HUES64 (cell line): ENCODE measurements around the gene SNX4.
"Not testable (repeated sequence)": the region's sequence is repeated elsewhere in the genome, so short reads cannot be mapped to it uniquely, and the experiment has no call there.

ENCODE experiments used
- H3K27ac ChIP-seq: 2 replicates; pipeline ENCODE4 v1.7.0; 2013; ENCODE audit warnings: low read depth, low read length, inconsistent platforms
- H3K27me3 ChIP-seq: 2 replicates; pipeline ENCODE4 v1.6.1; 2013; ENCODE audit warnings: mild to moderate bottlenecking, low read length; ENCODE audit not compliant: insufficient read depth
- H3K36me3 ChIP-seq: 2 replicates; pipeline ENCODE4 v1.6.1; 2013; ENCODE audit warnings: mild to moderate bottlenecking, low read length; ENCODE audit not compliant: insufficient read depth
- H3K4me1 ChIP-seq: 2 replicates; pipeline ENCODE4 v1.6.1; 2013; ENCODE audit warnings: mild to moderate bottlenecking, low read length, moderate library complexity; ENCODE audit not compliant: insufficient read depth
- H3K4me3 ChIP-seq: 2 replicates; pipeline ENCODE4 v1.5.1; 2013; ENCODE audit warnings: mild to moderate bottlenecking, low read length, moderate library complexity
- H3K9ac ChIP-seq: 2 replicates; pipeline ENCODE4 v1.6.1; 2013; ENCODE audit warnings: mild to moderate bottlenecking, low read depth, low read length
- H3K9me3 ChIP-seq: 2 replicates; pipeline ENCODE4 v1.6.1; 2013; ENCODE audit warnings: low read depth, low read length; ENCODE audit not compliant: insufficient read depth
- WGBS: fragments of 150-250, 120-280 bp; methylation state at CpG from one replicate; pipeline ENCODE4 v1.1.7; 2013; ENCODE audit warnings: missing lambda C conversion rate; 5-methylcytosine and 5-hydroxymethylcytosine counted together

Gene SNX4

DNA sequence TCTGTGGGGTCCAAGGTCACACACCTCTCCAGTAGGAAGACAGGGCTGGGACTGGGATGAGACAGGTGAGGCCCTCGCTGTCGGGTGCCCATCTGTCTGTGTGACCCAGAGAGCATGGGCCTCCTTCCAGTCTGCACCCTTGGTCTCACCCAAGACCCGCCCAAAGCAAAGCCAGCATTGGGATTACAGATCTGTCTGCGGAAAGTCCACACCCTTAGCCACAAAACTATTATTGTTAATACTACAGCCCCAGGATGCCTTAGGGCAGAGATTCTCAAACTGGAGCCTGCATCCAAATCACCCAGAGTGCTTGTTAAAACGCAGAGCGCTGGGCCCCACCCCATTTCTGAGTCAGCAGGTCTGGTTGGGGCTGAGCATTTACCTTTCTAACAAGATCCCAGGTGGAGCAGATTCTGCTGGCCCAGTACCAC lies 86.4 kb downstream of the SNX4 start:
- 91% methylated on average over 6 of the region's 6 CpGs for WGBS
- no peaks in the 10 kb centered on the region for H3K27me3 ChIP-seq
- H3K4me1 ChIP-seq = peaks cover 4% of the 10 kb centered on the region; the same call in 1 of the 2 replicates
- H3K9me3 ChIP-seq = no peaks in the 10 kb centered on the region
- no peak overlapping the region for H3K27ac ChIP-seq
- H3K9ac ChIP-seq = no peak overlapping the region
- H3K36me3 ChIP-seq = no peaks in the 10 kb centered on the region
- H3K4me3 ChIP-seq = no peak overlapping the region

DNA sequence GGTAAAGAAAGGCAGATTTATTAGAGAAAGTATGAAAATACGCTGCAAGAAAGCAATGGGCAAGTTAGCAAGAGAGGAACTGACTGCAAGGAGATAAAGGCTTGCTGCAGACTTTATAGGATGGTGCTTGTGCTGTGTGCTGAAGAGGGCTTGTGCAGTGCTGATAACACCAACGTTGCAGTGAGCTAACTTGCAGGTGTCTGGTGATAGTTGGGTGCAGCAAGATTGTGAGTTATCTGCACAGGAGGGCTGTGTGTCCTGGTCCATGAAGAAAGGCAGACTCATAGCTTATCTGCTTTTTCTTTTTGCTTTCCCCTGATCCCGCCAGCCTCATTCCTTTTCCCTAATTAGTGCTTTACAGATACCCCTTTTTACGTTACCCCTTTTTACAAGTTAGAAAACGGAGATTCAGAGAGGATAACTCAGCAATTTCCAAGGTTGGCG lies 86.9 kb downstream of the SNX4 start:
- H3K4me3 ChIP-seq = no peak overlapping the region
- peaks cover 4% of the 10 kb centered on the region; the same call in 1 of the 2 replicates for H3K4me1 ChIP-seq
- no peaks in the 10 kb centered on the region for H3K9me3 ChIP-seq
- H3K36me3 ChIP-seq = no peaks in the 10 kb centered on the region
- H3K27me3 ChIP-seq = no peaks in the 10 kb centered on the region
- 92% methylated on average over 6 of the region's 6 CpGs for WGBS
- H3K27ac ChIP-seq = no peak overlapping the region
- no peak overlapping the region for H3K9ac ChIP-seq

DNA sequence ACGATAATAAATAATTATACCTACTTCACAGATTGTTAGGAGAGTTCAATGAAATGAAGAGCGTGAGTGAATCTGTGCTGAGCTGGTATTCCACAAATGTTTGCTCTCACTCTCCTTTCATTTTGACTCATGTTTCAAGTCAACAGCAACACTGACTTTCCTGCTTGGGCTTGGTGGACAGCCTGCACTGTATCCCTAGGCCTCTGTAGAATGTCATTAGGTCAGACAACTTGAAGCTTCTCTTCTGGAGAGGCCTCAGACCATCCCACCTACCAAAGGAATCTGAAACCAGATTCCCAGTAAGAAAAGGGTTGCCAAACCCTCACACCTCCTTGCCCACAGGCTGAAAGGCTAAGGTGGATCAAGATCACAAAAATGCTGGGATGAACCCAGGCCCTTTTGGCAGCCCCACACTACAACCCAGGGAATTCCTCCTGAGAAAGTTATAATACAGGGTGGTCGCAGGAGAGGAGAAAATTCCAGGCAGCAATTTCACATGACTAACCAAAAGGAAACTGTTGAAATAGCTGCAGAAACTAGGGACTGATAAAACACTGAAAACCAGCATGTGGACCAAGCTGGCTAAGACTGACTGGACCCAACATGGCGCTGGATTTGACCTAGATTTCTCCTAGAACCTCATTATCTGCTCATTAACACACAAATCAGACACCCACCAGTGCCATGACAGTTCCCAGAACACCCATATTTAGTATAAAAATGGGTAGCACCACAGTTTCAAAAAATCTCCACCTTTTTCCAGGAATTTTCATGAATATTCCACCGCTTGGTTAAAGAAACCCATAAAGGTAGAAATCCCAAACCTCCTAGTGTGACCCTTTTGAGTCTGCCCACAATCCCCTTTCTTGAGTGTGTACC lies 87.9 kb downstream of the SNX4 start:
- H3K4me1 ChIP-seq = peaks cover 4% of the 10 kb centered on the region; the same call in 1 of the 2 replicates
- no peak overlapping the region for H3K27ac ChIP-seq
- no peaks in the 10 kb centered on the region for H3K9me3 ChIP-seq
- no peak overlapping the region for H3K4me3 ChIP-seq
- 96% methylated on average over 4 of the region's 5 CpGs for WGBS
- no peaks in the 10 kb centered on the region for H3K36me3 ChIP-seq
- H3K27me3 ChIP-seq = no peaks in the 10 kb centered on the region
- H3K9ac ChIP-seq = no peak overlapping the region

DNA sequence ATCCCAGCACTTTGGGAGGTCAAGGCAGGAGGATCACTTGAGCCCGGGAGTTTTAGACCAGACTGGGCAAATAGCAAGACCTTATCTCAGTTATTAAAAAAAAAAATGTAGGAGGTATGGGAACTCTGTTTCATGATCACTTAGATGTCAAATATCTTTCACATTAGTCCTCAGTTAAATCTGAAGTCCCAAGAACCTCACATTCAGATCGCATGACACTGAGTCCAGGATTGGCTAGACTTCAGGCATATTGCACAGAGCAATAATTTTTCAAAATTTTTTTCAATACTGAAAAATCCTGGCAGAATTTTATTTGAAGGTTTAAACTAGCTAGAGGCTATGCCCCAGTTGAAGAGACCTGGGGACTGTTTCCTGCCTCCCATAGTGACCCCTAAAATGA lies 88.6 kb downstream of the SNX4 start:
- H3K4me1 ChIP-seq = peaks cover 4% of the 10 kb centered on the region; the same call in 1 of the 2 replicates
- 91% methylated on average over 2 of the region's 2 CpGs for WGBS
- H3K4me3 ChIP-seq = no peak overlapping the region
- no peak overlapping the region for H3K27ac ChIP-seq
- no peaks in the 10 kb centered on the region for H3K27me3 ChIP-seq
- H3K9ac ChIP-seq = no peak overlapping the region
- no peaks in the 10 kb centered on the region for H3K9me3 ChIP-seq
- no peaks in the 10 kb centered on the region for H3K36me3 ChIP-seq

DNA sequence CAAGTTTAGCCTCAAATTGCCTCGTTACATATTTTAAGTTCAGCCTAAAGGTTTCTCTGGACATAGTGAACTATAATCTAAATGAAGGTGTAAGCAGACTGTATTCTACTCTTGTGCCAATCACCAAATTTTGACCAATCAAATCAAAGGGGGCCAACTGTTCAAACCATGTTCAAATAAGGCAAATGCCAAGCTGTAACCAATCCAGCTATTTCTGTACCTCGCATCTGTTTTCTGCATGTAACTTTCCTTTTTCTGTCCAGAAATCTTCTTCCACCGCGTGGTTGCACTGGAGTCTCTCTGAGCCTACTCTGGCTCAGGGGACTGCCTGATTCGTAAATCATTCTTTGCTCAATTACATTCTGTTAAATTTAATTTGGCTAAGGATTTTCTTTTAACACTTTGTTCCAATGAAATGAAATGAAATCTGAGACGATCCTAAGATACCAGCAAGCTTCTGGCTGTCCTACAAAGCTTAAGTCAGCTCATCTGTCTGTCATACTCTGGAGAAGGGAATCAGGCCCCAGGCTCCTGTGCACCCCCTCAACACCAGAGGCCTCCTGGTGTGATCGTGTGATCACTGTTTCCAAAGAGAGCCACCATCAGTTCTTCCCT lies 91.7 kb downstream of the SNX4 start:
- H3K27ac ChIP-seq = no peak overlapping the region
- H3K9me3 ChIP-seq = 0 out of 2 replicates have a peak, but pooled peaks cover 3% of the 10 kb centered on the region
- 96% methylated on average over 7 of the region's 7 CpGs for WGBS
- H3K4me1 ChIP-seq = no peaks in the 10 kb centered on the region
- no peak overlapping the region for H3K9ac ChIP-seq
- no peaks in the 10 kb centered on the region for H3K36me3 ChIP-seq
- no peak overlapping the region for H3K4me3 ChIP-seq
- no peaks in the 10 kb centered on the region for H3K27me3 ChIP-seq

DNA sequence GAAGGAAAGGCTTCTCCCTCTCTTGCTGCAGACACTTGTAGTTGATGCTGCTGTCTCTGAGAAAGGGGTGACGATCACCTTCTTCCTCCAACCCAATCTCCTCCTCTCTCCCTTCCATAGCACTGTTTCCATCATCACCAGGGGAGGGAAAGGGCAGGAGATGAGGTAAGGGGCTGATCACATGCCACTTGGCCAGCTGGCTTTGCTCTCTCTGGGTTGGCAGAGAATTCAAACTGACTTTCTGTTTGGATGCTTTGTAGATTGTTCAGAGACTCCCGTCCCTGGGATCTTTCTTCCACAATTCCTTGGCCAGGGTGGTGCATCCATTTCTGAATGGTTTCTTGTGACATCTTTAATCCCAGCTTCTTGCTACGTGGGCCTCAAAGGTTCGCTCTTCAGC lies 101.7 kb downstream of the SNX4 start:
- WGBS = 95% methylated on average over 3 of the region's 4 CpGs
- Histone ChIP-seq H3K4me3 (no peak overlapping the region), H3K9ac (no peak overlapping the region), H3K4me1 (no peaks in the 10 kb centered on the region), H3K27me3 (no peaks in the 10 kb centered on the region), H3K27ac (no peak overlapping the region), H3K36me3 (no peaks in the 10 kb centered on the region), H3K9me3 (no peaks in the 10 kb centered on the region)

DNA sequence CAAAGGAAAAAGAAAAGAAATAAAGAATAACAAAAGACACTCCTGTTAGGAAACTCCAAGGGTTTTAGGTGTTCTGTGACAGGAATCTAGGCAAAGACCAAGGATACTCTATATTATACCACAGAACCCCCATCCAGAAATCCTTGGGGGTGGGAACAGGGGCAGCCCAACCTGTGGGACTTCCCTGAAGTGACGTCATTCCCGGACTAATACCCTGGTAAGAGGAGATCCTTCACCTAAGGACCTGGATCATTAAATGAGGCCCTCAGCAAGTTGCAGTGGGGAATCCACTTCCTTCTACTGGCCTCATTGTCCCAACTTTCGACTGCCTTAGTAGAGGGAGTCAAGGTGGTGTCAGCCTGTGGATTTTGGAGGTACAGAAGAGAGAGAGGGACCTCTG lies 103.8 kb downstream of the SNX4 start:
- no peak overlapping the region for H3K9ac ChIP-seq
- 87% methylated on average over 3 of the region's 3 CpGs for WGBS
- no peaks in the 10 kb centered on the region for H3K27me3 ChIP-seq
- H3K9me3 ChIP-seq = no peaks in the 10 kb centered on the region
- H3K36me3 ChIP-seq = no peaks in the 10 kb centered on the region
- H3K4me1 ChIP-seq = no peaks in the 10 kb centered on the region
- H3K4me3 ChIP-seq = no peak overlapping the region
- H3K27ac ChIP-seq = no peak overlapping the region

DNA sequence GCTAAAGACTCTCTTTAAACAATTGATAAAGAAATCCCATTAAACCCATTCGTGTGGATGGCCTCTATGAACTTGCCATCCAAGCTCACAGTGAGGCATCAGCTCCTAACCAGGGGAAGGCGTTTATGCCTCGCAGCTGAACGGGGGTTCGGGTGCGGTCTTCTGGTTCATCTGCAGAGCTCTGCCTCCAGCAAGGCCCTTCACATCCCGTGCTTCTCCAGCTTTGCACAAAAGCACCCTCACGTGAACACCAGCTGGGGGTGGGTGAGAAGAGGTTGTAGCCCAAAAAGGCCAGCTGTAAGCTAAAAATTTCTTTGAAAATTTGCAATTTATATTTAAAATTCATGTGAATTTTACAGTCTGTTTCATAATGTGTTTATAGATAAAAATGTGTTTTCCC lies 105.3 kb downstream of the SNX4 start:
- 91% methylated on average over 8 of the region's 8 CpGs for WGBS
- H3K9ac ChIP-seq = no peak overlapping the region

DNA sequence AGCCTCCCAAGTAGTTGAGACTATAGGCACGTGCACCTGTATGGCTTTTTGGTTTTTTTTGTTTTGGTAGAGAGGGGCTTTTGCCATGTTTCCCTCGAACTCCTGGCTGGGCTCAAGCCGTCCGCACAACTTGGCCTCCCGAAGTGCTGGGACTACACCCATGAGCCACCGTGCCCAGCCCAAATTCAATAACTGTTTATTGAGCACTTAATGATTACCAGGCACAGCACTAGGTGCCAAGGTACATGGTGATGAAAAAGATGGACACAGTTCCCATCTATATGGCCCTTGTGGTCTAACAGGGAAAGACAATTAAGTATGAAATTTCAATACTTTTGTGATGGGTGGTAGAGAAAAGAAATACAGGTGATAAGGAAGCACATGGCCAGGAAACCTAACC lies 109.1 kb downstream of the SNX4 start:
- Histone ChIP-seq H3K36me3 (no peaks in the 10 kb centered on the region), H3K9me3 (no peaks in the 10 kb centered on the region), H3K27ac (no peak overlapping the region), H3K4me3 (no peak overlapping the region), H3K27me3 (no peaks in the 10 kb centered on the region), H3K9ac (no peak overlapping the region), H3K4me1 (no peaks in the 10 kb centered on the region)
- WGBS = 94% methylated on average over 6 of the region's 6 CpGs

More for the DNA sequence above, 105.3 kb downstream of the SNX4 start:
- Histone ChIP-seq H3K4me3 (no peak overlapping the region), H3K27ac (no peak overlapping the region), H3K9me3 (no peaks in the 10 kb centered on the region), H3K4me1 (no peaks in the 10 kb centered on the region), H3K27me3 (no peaks in the 10 kb centered on the region), H3K36me3 (no peaks in the 10 kb centered on the region)

DNA sequence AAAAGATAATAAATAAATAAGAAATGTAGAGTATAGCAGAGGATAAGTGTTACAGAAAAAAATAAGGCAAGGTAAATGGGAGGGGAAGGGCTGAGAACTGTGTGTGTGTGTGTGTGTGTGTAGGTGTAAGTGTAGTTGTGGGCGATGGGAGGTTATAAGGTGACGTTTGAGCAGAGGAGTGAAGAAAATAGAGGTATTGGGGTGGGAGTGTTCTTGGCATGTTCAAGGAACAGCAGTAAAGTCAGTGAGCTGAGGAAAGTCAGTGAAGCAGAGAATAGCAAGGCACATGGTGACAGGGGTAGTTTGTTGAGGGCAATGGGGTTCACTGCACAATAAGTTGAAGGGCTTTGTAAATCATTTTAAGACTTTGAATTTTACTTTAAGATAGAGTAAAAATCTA lies 113.9 kb downstream of the SNX4 start:
- 86% methylated on average over 2 of the region's 2 CpGs for whole genome bisulfite sequencing
- no peak overlapping the region for H3K9ac ChIP-seq
- no peaks in the 10 kb centered on the region for H3K36me3 ChIP-seq
- no peaks in the 10 kb centered on the region for H3K9me3 ChIP-seq
- H3K4me3 ChIP-seq = no peak overlapping the region
- H3K27me3 ChIP-seq = no peaks in the 10 kb centered on the region
- H3K4me1 ChIP-seq = no peaks in the 10 kb centered on the region; the same call in 1 of the 2 replicates
- H3K27ac ChIP-seq = no peak overlapping the region

DNA sequence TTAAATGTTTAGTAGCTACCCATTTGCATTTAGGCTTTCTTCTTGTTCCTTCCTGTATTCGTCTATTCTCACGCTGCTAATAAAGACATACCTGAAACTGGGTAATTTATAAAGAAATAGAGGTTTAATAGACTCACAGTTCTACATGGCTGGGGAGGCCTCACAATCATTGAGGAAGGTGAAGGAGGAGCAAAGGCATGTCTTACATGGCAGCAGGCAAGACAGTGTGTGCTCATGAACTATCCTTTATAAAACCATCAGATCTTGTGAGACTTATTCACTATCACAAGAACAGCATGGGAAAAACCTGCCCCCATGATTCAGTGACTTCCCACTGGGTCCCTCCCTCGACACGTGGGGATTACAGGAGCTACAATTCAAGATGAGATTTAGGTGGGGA lies 114.5 kb downstream of the SNX4 start:
- not testable (repeated sequence) for H3K9ac ChIP-seq, H3K9me3 ChIP-seq, H3K36me3 ChIP-seq, H3K27me3 ChIP-seq, H3K4me3 ChIP-seq, H3K27ac ChIP-seq, H3K4me1 ChIP-seq
- WGBS = 90% methylated on average over 4 of the region's 4 CpGs
